ENCODE data around the gene DOCK1.

The DOCK1 gene

GRCh38 chr10:127033216-127034033 lies 128.2 kb downstream of the DOCK1 start:
- no peaks in the 10 kb centered on the region for H3K27me3 ChIP-seq (ENCODE audit: insufficient read depth, low read depth, severe bottlenecking)
- no peak for DNase-seq
- no peak for TF ChIP-seq CTCF (IDR thresholded peaks at IDR 0.05; ENCODE audit: low read depth, low read length)
- H3K36me3 ChIP-seq: peaks cover 14% of the 10 kb centered on the region; the same call in 1 of the 2 replicates
- no peak overlapping the region for H3K27ac ChIP-seq
- no peak overlapping the region for H3K4me3 ChIP-seq (ENCODE audit: low read depth, low read length)
- H3K9me3 ChIP-seq (ENCODE audit: severe bottlenecking): no peaks in the 10 kb centered on the region

- H3K27me3 ChIP-seq (ENCODE audit: insufficient read depth, low read depth, severe bottlenecking): no peaks in the 10 kb centered on the region
- TF ChIP-seq CTCF (IDR thresholded peaks at IDR 0.05; ENCODE audit: low read depth, low read length): no peak
- no peak overlapping the region for H3K27ac ChIP-seq
- no peak overlapping the region for H3K4me3 ChIP-seq (ENCODE audit: low read depth, low read length)
- H3K9me3 ChIP-seq (ENCODE audit: severe bottlenecking): no peaks in the 10 kb centered on the region
- H3K36me3 ChIP-seq: peaks cover 14% of the 10 kb centered on the region; the same call in 1 of the 2 replicates
- DNase-seq: no peak
Observed at GRCh38 chr10:127034034-127034633, 128.9 kb downstream of the DOCK1 start.

GRCh38 chr10:127034790-127035189 lies 129.6 kb downstream of the DOCK1 start:
- DNase-seq: peak; percentile 23

DNA sequence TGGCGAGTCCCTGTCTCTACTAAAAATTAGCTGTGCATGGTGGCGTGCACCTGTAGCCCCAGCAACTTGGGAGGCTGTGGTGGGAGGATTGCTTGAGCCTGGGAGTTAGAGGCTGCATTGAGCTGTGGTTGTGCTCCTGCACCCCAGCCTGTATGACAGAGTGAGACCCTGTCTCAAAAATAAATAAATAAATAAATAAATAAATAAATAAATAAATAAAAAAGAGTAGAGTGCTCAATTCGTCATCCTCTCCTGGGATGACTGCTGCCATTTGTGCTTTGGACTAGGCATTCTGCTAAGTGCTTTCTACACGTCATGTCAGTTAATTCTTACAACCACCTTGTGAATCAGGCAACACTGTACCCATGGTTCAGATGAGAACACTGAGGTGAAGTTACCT lies 130.6 kb downstream of the DOCK1 start:
- no peak for TF ChIP-seq CTCF (IDR thresholded peaks at IDR 0.05; ENCODE audit: low read depth, low read length)

More at GRCh38 chr10:127034790-127035189, 129.6 kb downstream of the DOCK1 start:
- H3K27ac ChIP-seq: no peak overlapping the region
- no peaks in the 10 kb centered on the region for H3K9me3 ChIP-seq (ENCODE audit: severe bottlenecking)
- no peak overlapping the region for H3K4me3 ChIP-seq (ENCODE audit: low read depth, low read length)
- H3K27me3 ChIP-seq (ENCODE audit: insufficient read depth, low read depth, severe bottlenecking): no peaks in the 10 kb centered on the region
- TF ChIP-seq CTCF (IDR thresholded peaks at IDR 0.05; ENCODE audit: low read depth, low read length): no peak
- peaks cover 14% of the 10 kb centered on the region; the same call in 1 of the 2 replicates for H3K36me3 ChIP-seq

DNA sequence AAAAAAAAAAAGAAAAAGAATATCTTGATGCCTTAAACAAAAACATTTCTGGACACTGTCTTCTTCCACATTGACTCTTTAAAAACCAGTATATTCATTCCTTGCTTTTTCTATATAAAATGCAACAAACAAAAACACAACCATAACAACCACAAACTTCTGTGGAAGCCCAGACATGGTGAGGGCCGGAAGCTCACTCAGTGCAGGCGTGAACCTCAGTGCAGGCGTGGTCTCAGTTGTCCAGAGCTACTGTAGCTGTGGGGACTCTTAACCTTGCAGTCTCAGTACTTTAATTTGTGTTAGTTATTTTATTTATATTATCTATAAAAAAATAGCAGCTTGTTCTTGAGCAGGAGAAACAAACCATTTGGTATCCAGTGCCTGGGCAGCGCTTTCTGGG lies 131.8 kb downstream of the DOCK1 start:
- no peak for DNase-seq
- Histone ChIP-seq H3K36me3 (peaks cover 13% of the 10 kb centered on the region; the same call in 1 of the 2 replicates), H3K27ac (no peak overlapping the region), H3K9me3 (ENCODE audit: severe bottlenecking) (no peaks in the 10 kb centered on the region), H3K27me3 (ENCODE audit: insufficient read depth, low read depth, severe bottlenecking) (no peaks in the 10 kb centered on the region), H3K4me3 (ENCODE audit: low read depth, low read length) (no peak overlapping the region)
- TF ChIP-seq CTCF (IDR thresholded peaks at IDR 0.05; ENCODE audit: low read depth, low read length): no peak

More for the DNA sequence above, 130.6 kb downstream of the DOCK1 start:
- DNase-seq: no peak
- H3K27me3 ChIP-seq (ENCODE audit: insufficient read depth, low read depth, severe bottlenecking): no peaks in the 10 kb centered on the region
- H3K9me3 ChIP-seq (ENCODE audit: severe bottlenecking): no peaks in the 10 kb centered on the region
- no peak overlapping the region for H3K4me3 ChIP-seq (ENCODE audit: low read depth, low read length)
- H3K27ac ChIP-seq: no peak overlapping the region
- H3K36me3 ChIP-seq: peaks cover 14% of the 10 kb centered on the region; the same call in 1 of the 2 replicates

All from WERI-Rb-1 (cell line).